ENCODE data around the gene NCAM1.

DNA sequence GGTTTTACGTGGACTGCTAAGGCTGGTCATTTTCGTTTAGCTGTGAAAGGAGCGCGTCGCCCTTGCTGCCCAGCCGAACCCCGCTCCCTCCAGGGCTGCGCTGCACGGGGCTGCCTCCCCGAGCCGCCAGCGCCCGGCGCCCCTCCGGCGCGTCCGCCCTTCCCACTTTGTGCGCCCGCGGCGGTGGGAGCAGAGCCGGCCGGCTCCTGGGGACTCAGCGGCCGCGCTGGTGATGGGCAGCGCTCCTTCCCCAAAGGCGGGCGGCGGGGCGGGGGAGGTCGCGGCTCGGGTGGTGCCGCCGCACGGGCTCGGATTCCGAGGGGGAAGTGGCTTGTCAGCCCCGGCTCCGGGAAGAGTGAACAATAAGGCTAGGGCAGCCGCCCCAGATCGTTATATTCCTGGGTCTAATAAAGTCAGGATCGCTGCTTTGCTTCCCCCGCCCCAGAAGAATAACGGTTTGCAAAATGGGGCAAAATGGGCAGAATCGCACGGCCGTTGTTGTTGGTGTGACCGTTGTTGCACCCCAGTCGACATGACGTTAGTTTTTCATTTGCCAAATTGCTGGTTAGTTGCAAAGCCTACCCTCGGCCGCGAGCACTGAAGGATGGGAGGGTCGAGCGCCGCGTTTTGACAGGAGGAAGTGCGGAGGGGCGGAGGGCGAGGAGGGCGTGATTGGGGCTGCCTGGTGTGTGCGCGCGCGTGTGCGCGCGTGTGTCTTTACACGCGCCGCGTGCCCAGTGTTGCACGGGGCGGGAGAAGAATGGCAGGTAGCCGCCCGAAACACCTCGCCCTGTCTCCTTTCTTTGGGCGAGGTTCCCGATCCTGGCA is 745 bp downstream of the NCAM1 start:
- no peak for TF ChIP-seq CTCF (IDR thresholded peaks at IDR 0.05)
- no peak for TF ChIP-seq POLR2A (IDR thresholded peaks at IDR 0.05)

Measured in right lobe of liver (tissue), 4 donors.